Measurements from ENCODE around the gene DOCK2.

DNA sequence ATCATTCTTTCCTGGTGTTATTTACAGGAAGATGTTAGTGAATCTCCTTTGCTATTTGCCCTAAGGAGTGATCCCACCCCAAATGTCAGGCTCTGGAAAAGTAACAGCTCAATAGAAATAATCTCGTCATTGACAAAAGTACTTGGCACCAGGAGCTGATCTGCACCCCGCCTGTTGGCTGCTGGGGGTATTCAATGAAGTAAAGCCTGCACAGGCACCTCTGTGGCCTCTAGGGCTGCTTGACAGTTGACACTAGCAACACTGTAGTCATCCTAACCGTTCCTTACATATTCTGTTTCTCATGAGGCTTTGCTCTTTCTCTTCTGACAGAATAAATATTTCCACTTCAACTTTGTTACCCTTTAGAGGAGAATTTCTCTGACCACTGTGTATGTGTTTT lies 103.4 kb downstream of the DOCK2 start:
- TF ChIP-seq, protein P1, sequence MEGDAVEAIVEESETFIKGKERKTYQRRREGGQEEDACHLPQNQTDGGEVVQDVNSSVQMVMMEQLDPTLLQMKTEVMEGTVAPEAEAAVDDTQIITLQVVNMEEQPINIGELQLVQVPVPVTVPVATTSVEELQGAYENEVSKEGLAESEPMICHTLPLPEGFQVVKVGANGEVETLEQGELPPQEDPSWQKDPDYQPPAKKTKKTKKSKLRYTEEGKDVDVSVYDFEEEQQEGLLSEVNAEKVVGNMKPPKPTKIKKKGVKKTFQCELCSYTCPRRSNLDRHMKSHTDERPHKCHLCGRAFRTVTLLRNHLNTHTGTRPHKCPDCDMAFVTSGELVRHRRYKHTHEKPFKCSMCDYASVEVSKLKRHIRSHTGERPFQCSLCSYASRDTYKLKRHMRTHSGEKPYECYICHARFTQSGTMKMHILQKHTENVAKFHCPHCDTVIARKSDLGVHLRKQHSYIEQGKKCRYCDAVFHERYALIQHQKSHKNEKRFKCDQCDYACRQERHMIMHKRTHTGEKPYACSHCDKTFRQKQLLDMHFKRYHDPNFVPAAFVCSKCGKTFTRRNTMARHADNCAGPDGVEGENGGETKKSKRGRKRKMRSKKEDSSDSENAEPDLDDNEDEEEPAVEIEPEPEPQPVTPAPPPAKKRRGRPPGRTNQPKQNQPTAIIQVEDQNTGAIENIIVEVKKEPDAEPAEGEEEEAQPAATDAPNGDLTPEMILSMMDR (conservative IDR thresholded peaks at IDR 0.05 in 1 of 2, IDR thresholded peaks at IDR 0.05 in 1 of 2; ENCODE audit: low read depth in 1 of 2, low read length in 2 of 2), result no peak
- TF ChIP-seq EZH2 (IDR thresholded peaks at IDR 0.05; ENCODE audit: low read length, missing control alignments), result no peak

Data from fibroblast of lung (primary cell).